ENCODE data around the gene DOCK3. TPM values are rescaled to one million over a fixed set of nuclear protein-coding genes. Genes with fewer than 3 reads are reported as not detected.
"Not testable (repeated sequence)": the region's sequence is repeated elsewhere in the genome, so short reads cannot be mapped to it uniquely, and the experiment has no call there.

The DOCK3 gene
- total RNA-seq, 1 donor from 2014 or later = 0.52 TPM

GRCh38 chr3:50930371-50931208 is 255.9 kb downstream of the DOCK3 start:
- Histone ChIP-seq H3K27ac (ENCODE audit: low read depth, low read length) (no peak overlapping the region), H3K27me3 (ENCODE audit: control insufficient read depth in 3 of 3, insufficient read depth in 3 of 3, low read length in 3 of 3) (peaks cover 0 to 5% (median 0%) of the 10 kb centered on the region in 3 donors), H3K4me3 (ENCODE audit: low read length in 3 of 3) (no peak overlapping the region), H3K4me1 (ENCODE audit: control insufficient read depth in 3 of 3, insufficient read depth in 3 of 3, low read length in 3 of 3) (no peaks in the 10 kb centered on the region), H3K36me3 (ENCODE audit: control insufficient read depth in 3 of 3, insufficient read depth in 3 of 3, low read length in 3 of 3) (no peaks in the 10 kb centered on the region), H3K9ac (ENCODE audit: low read depth in 1 of 3, low read length in 3 of 3) (no peak overlapping the region), H3K9me3 (ENCODE audit: control insufficient read depth in 3 of 3, low read length in 3 of 3) (peaks cover 0 to 2% (median 0%) of the 10 kb centered on the region in 3 donors)

DNA sequence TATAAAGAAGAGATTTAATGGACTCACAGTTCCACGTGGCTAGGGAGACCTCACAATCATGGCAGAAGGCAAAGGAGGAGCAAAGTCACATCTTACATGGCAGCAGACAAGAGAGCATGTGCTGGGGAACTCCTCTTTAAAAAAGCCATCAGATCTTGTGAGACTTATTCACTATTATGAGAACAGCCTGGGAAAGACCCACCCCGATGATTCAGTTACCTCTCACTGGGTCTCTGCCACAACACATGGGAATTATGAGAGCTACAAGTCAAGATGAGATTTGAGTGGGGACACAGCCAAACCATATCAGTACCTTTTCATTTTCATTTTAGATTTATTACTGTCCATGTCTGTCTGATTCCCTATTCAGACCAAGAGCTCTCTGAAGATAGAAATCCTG is 258.2 kb downstream of the DOCK3 start:
- not testable (repeated sequence) for H3K4me3 ChIP-seq (ENCODE audit: low read length in 3 of 3); H3K36me3 ChIP-seq (ENCODE audit: control insufficient read depth in 3 of 3, insufficient read depth in 3 of 3, low read length in 3 of 3); H3K4me1 ChIP-seq (ENCODE audit: control insufficient read depth in 3 of 3, insufficient read depth in 3 of 3, low read length in 3 of 3); H3K27ac ChIP-seq (ENCODE audit: low read depth, low read length); H3K9ac ChIP-seq (ENCODE audit: low read depth in 1 of 3, low read length in 3 of 3); H3K9me3 ChIP-seq (ENCODE audit: control insufficient read depth in 3 of 3, low read length in 3 of 3); H3K27me3 ChIP-seq (ENCODE audit: control insufficient read depth in 3 of 3, insufficient read depth in 3 of 3, low read length in 3 of 3)

DNA sequence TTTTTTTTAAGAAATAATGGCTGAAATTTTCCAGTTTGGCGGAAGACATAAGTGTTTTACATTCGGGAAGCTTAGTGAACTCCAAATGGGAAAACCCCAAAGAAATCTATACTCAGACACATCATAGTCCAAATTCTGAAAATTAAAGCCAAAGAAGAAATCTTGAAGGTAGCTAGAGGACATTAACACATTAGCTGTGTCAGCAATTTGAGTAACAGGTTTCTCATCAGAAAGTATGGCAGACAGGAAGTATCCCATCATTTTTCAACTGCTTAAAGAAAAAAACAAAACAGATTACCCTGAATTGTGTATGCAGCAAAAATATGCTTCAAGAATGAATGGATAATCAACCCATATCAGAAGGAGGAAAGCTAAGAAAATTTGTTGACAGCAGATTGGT is 261.7 kb downstream of the DOCK3 start:
- peaks cover 0 to 2% (median 0%) of the 10 kb centered on the region in 3 donors for H3K9me3 ChIP-seq (ENCODE audit: control insufficient read depth in 3 of 3, low read length in 3 of 3)
- H3K4me1 ChIP-seq (ENCODE audit: control insufficient read depth in 3 of 3, insufficient read depth in 3 of 3, low read length in 3 of 3) = no peaks in the 10 kb centered on the region
- H3K27ac ChIP-seq (ENCODE audit: low read depth, low read length) = no peak overlapping the region
- no peak overlapping the region for H3K4me3 ChIP-seq (ENCODE audit: low read length in 3 of 3)
- no peaks in the 10 kb centered on the region for H3K27me3 ChIP-seq (ENCODE audit: control insufficient read depth in 3 of 3, insufficient read depth in 3 of 3, low read length in 3 of 3)
- no peaks in the 10 kb centered on the region for H3K36me3 ChIP-seq (ENCODE audit: control insufficient read depth in 3 of 3, insufficient read depth in 3 of 3, low read length in 3 of 3)
- H3K9ac ChIP-seq (ENCODE audit: low read depth in 1 of 3, low read length in 3 of 3) = no peak overlapping the region

GRCh38 chr3:50947419-50947818 is 272.7 kb downstream of the DOCK3 start:
- H3K27ac ChIP-seq (ENCODE audit: low read depth, low read length) = no peak overlapping the region
- H3K27me3 ChIP-seq (ENCODE audit: control insufficient read depth in 3 of 3, insufficient read depth in 3 of 3, low read length in 3 of 3) = no peaks in the 10 kb centered on the region
- no peak overlapping the region for H3K4me3 ChIP-seq (ENCODE audit: low read length in 3 of 3)
- H3K36me3 ChIP-seq (ENCODE audit: control insufficient read depth in 3 of 3, insufficient read depth in 3 of 3, low read length in 3 of 3) = no peaks in the 10 kb centered on the region
- no peak overlapping the region for H3K9ac ChIP-seq (ENCODE audit: low read depth in 1 of 3, low read length in 3 of 3)
- no peaks in the 10 kb centered on the region for H3K4me1 ChIP-seq (ENCODE audit: control insufficient read depth in 3 of 3, insufficient read depth in 3 of 3, low read length in 3 of 3)
- H3K9me3 ChIP-seq (ENCODE audit: control insufficient read depth in 3 of 3, low read length in 3 of 3) = no peaks in the 10 kb centered on the region

- H3K4me1 ChIP-seq (ENCODE audit: control insufficient read depth in 3 of 3, insufficient read depth in 3 of 3, low read length in 3 of 3) = no peaks in the 10 kb centered on the region
- no peak overlapping the region for H3K9ac ChIP-seq (ENCODE audit: low read depth in 1 of 3, low read length in 3 of 3)
- H3K4me3 ChIP-seq (ENCODE audit: low read length in 3 of 3) = no peak overlapping the region
- no peaks in the 10 kb centered on the region for H3K36me3 ChIP-seq (ENCODE audit: control insufficient read depth in 3 of 3, insufficient read depth in 3 of 3, low read length in 3 of 3)
- H3K9me3 ChIP-seq (ENCODE audit: control insufficient read depth in 3 of 3, low read length in 3 of 3) = no peaks in the 10 kb centered on the region
- H3K27me3 ChIP-seq (ENCODE audit: control insufficient read depth in 3 of 3, insufficient read depth in 3 of 3, low read length in 3 of 3) = no peaks in the 10 kb centered on the region
- no peak overlapping the region for H3K27ac ChIP-seq (ENCODE audit: low read depth, low read length)
These were observed 275.9 kb downstream of the DOCK3 start for GRCh38 chr3:50950591-50950990.

DNA sequence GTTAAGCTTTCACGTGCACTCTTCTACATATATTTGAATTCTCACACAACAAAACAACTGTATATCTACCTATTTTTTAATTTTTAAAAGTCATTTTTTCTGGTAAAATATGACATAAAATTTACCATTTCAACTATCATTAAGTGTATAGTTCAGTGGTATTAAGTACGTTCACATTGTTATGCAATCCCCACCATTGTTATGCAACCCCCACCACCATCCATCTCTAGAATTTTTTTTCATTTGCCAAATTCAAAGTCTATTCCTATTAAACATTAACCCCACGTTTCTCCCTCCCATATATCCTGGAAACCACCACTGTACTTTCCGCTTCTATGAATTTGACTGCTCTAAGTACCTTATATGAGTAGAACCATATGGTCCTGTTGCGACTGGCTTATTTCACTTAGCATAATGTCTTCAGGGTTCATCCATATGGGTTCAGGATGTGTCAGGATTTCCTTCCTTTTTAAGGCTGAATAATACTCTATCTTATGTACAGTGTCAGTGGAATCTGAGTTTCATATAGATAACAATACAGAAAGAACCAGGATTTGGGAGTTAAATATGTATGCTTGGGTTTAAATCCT is 279.2 kb downstream of the DOCK3 start:
- Histone ChIP-seq H3K36me3 (ENCODE audit: control insufficient read depth in 3 of 3, insufficient read depth in 3 of 3, low read length in 3 of 3) (no peaks in the 10 kb centered on the region), H3K27me3 (ENCODE audit: control insufficient read depth in 3 of 3, insufficient read depth in 3 of 3, low read length in 3 of 3) (no peaks in the 10 kb centered on the region), H3K9me3 (ENCODE audit: control insufficient read depth in 3 of 3, low read length in 3 of 3) (no peaks in the 10 kb centered on the region), H3K4me3 (ENCODE audit: low read length in 3 of 3) (no peak overlapping the region), H3K9ac (ENCODE audit: low read depth in 1 of 3, low read length in 3 of 3) (no peak overlapping the region), H3K27ac (ENCODE audit: low read depth, low read length) (no peak overlapping the region), H3K4me1 (ENCODE audit: control insufficient read depth in 3 of 3, insufficient read depth in 3 of 3, low read length in 3 of 3) (no peaks in the 10 kb centered on the region)

GRCh38 chr3:50961386-50961785 is 286.7 kb downstream of the DOCK3 start:
- no peaks in the 10 kb centered on the region for H3K27me3 ChIP-seq (ENCODE audit: control insufficient read depth in 3 of 3, insufficient read depth in 3 of 3, low read length in 3 of 3)
- no peak overlapping the region for H3K9ac ChIP-seq (ENCODE audit: low read depth in 1 of 3, low read length in 3 of 3)
- H3K9me3 ChIP-seq (ENCODE audit: control insufficient read depth in 3 of 3, low read length in 3 of 3) = no peaks in the 10 kb centered on the region
- H3K4me1 ChIP-seq (ENCODE audit: control insufficient read depth in 3 of 3, insufficient read depth in 3 of 3, low read length in 3 of 3) = no peaks in the 10 kb centered on the region
- no peak overlapping the region for H3K27ac ChIP-seq (ENCODE audit: low read depth, low read length)
- H3K4me3 ChIP-seq (ENCODE audit: low read length in 3 of 3) = no peak overlapping the region
- H3K36me3 ChIP-seq (ENCODE audit: control insufficient read depth in 3 of 3, insufficient read depth in 3 of 3, low read length in 3 of 3) = no peaks in the 10 kb centered on the region

DNA sequence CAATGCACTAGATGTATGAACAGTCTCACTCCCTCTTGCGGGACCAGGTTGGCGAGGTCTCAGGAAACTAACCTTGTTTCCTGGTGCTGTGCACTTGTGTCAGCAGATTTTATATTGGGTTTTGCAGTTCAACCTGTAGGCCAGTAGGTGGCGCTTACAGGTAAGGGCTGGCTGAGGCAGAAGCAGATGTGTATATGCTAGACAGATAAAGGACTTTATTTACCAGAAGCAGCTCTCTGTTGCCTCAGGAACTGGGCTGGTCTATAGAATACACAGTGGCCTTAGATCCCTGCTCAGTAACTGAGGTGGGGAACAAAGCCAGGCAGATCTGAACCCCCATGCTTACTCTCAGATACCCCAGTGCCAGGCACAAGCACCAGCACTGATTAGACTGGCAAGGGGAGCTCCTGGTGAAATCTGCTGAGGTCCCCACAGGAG is 296.8 kb downstream of the DOCK3 start:
- Histone ChIP-seq H3K9ac (ENCODE audit: low read depth in 1 of 3, low read length in 3 of 3) (no peak overlapping the region), H3K27me3 (ENCODE audit: control insufficient read depth in 3 of 3, insufficient read depth in 3 of 3, low read length in 3 of 3) (no peaks in the 10 kb centered on the region), H3K36me3 (ENCODE audit: control insufficient read depth in 3 of 3, insufficient read depth in 3 of 3, low read length in 3 of 3) (no peaks in the 10 kb centered on the region), H3K4me1 (ENCODE audit: control insufficient read depth in 3 of 3, insufficient read depth in 3 of 3, low read length in 3 of 3) (no peaks in the 10 kb centered on the region), H3K27ac (ENCODE audit: low read depth, low read length) (no peak overlapping the region), H3K4me3 (ENCODE audit: low read length in 3 of 3) (no peak overlapping the region), H3K9me3 (ENCODE audit: control insufficient read depth in 3 of 3, low read length in 3 of 3) (peaks cover 2 to 5% (median 4%) of the 10 kb centered on the region in 3 donors)

DNA sequence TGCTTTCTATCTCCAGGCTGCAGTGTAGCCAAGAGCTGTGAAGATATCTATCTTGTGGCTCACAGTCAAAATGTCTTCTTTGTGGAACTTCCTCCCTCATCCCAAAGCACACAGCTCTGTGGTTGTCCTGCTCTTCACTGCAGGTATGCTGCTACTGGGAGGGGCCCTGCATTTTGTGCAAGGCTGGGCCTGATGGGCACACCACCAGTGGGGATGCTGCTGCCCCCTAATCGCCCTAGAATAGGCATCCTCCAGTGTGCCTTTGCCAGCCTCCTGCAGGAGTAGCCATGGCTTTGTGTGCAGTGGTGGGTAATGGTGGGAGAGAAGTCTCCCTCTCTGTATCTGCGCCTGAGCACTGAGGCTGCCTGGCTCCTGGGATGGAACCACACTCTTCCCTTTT is 297.3 kb downstream of the DOCK3 start:
- Histone ChIP-seq H3K4me3 (ENCODE audit: low read length in 3 of 3) (no peak overlapping the region), H3K27me3 (ENCODE audit: control insufficient read depth in 3 of 3, insufficient read depth in 3 of 3, low read length in 3 of 3) (no peaks in the 10 kb centered on the region), H3K4me1 (ENCODE audit: control insufficient read depth in 3 of 3, insufficient read depth in 3 of 3, low read length in 3 of 3) (no peaks in the 10 kb centered on the region), H3K9me3 (ENCODE audit: control insufficient read depth in 3 of 3, low read length in 3 of 3) (peaks cover 2 to 5% (median 4%) of the 10 kb centered on the region in 3 donors), H3K9ac (ENCODE audit: low read depth in 1 of 3, low read length in 3 of 3) (no peak overlapping the region), H3K27ac (ENCODE audit: low read depth, low read length) (no peak overlapping the region), H3K36me3 (ENCODE audit: control insufficient read depth in 3 of 3, insufficient read depth in 3 of 3, low read length in 3 of 3) (no peaks in the 10 kb centered on the region)

- not testable (repeated sequence) for H3K9me3 ChIP-seq (ENCODE audit: control insufficient read depth in 3 of 3, low read length in 3 of 3); H3K27me3 ChIP-seq (ENCODE audit: control insufficient read depth in 3 of 3, insufficient read depth in 3 of 3, low read length in 3 of 3); H3K27ac ChIP-seq (ENCODE audit: low read depth, low read length); H3K36me3 ChIP-seq (ENCODE audit: control insufficient read depth in 3 of 3, insufficient read depth in 3 of 3, low read length in 3 of 3); H3K9ac ChIP-seq (ENCODE audit: low read depth in 1 of 3, low read length in 3 of 3); H3K4me1 ChIP-seq (ENCODE audit: control insufficient read depth in 3 of 3, insufficient read depth in 3 of 3, low read length in 3 of 3); H3K4me3 ChIP-seq (ENCODE audit: low read length in 3 of 3)
These were observed 303.9 kb downstream of the DOCK3 start for GRCh38 chr3:50978586-50978985.
